ENCODE results near the gene SLC25A30. TPM values are rescaled to one million over a fixed set of nuclear protein-coding genes. Genes with fewer than 3 reads are reported as not detected.

Gene SLC25A30
- total RNA-seq, 5 donors from 2014 or later (not counting 1 experiment from before 2014, with no cell fraction given), result 19.5 to 25.9 (median 24.2) TPM

GRCh38 chr13:45454204-45454603 lies 36.0 kb upstream of the SLC25A30 start:
- Mint-ChIP-seq H3K27ac (no peak overlapping the region), H3K36me3 (peaks cover 5% of the 10 kb centered on the region), H3K27me3 (peaks cover 0 to 7% of the 10 kb centered on the region in 2 donors), H3K4me1 (peaks cover 0 to 2% (median 0%) of the 10 kb centered on the region in 3 donors), H3K9me3 (peaks cover 5 to 7% (median 6%) of the 10 kb centered on the region in 3 donors), H3K4me3 (no peak overlapping the region)
- 81% methylated on average over 7 of the region's 7 CpGs for WGBS (ENCODE audit: insufficient coverage)
- Histone ChIP-seq H3K27ac (ENCODE audit: low read length) (no peak overlapping the region), H3K4me3 (ENCODE audit: control insufficient read depth in 1 of 2, extremely low read depth in 1 of 2, low read length in 1 of 2) (no peak overlapping the region), H3K4me1 (ENCODE audit: control insufficient read depth in 1 of 2, extremely low read depth in 1 of 2, insufficient read depth in 2 of 2, low read length in 2 of 2) (no peaks in the 10 kb centered on the region), H3K9me3 (no peaks in the 10 kb centered on the region), H3K27me3 (replicated peaks in 1 of 2; ENCODE audit: control insufficient read depth in 2 of 2, extremely low read depth in 1 of 2, insufficient read depth in 2 of 2, low read length in 1 of 2) (peaks cover 0 to 19% of the 10 kb centered on the region in 2 experiments), H3K36me3 (ENCODE audit: control insufficient read depth in 2 of 2, extremely low read depth in 1 of 2, insufficient read depth in 1 of 2, low read length in 1 of 2) (no peaks in the 10 kb centered on the region)
- no peak for DNase-seq
- POLR2A ChIA-PET, result no interaction called here
- no peak for ATAC-seq (replicated peaks in 1 of 4)
- CTCF ChIA-PET, result no interaction called here

DNA sequence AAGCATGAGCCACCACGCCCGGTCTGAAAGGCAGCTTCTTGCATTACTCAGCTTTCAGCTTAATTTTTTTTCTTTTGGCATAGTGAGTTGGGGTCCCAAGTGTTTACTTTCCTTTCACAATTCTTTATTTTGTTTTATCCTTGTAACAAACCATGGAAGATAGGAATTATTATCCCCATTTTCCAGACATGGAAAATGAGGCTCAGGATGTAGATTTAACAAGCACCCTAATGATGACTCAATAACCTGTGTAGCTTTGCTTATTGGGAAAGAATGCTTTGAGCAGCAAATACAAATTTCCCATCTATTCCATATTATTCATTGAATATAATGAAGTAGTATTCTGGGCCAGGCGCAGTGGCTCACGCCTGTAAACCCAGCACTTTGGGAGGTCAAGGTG lies 33.1 kb upstream of the SLC25A30 start:
- Histone ChIP-seq H3K27me3 (replicated peaks in 1 of 2; ENCODE audit: control insufficient read depth in 2 of 2, extremely low read depth in 1 of 2, insufficient read depth in 2 of 2, low read length in 1 of 2) (peaks cover 0 to 22% of the 10 kb centered on the region in 2 experiments), H3K27ac (ENCODE audit: low read length) (no peak overlapping the region), H3K4me1 (ENCODE audit: control insufficient read depth in 1 of 2, extremely low read depth in 1 of 2, insufficient read depth in 2 of 2, low read length in 2 of 2) (no peaks in the 10 kb centered on the region), H3K4me3 (ENCODE audit: control insufficient read depth in 1 of 2, extremely low read depth in 1 of 2, low read length in 1 of 2) (no peak overlapping the region), H3K36me3 (ENCODE audit: control insufficient read depth in 2 of 2, extremely low read depth in 1 of 2, insufficient read depth in 1 of 2, low read length in 1 of 2) (no peaks in the 10 kb centered on the region), H3K9me3 (no peaks in the 10 kb centered on the region)
- ChIA-PET POLR2A (interaction anchor here (0.6 to 0.7 kb wide), 2 partner anchors 25 to 606 kb away, joined by 3 read pairs; no protein-coding TSS in a partner anchor), CTCF (no interaction called here)
- no peaks in the 10 kb centered on the region for H3K36me3 Mint-ChIP-seq
- DNase-seq (no peak), ATAC-seq (replicated peaks in 1 of 4) (no peak)
- H3K27me3 Mint-ChIP-seq, result peaks cover 0 to 7% of the 10 kb centered on the region in 2 donors
- no peaks in the 10 kb centered on the region for H3K9me3 Mint-ChIP-seq
- H3K4me3 Mint-ChIP-seq, result no peak overlapping the region
- peaks cover 0 to 2% (median 0%) of the 10 kb centered on the region in 3 donors for H3K4me1 Mint-ChIP-seq
- no peak overlapping the region for H3K27ac Mint-ChIP-seq
- no CpG with 5 or more reads among the region's 4 CpGs for WGBS (ENCODE audit: insufficient coverage)

DNA sequence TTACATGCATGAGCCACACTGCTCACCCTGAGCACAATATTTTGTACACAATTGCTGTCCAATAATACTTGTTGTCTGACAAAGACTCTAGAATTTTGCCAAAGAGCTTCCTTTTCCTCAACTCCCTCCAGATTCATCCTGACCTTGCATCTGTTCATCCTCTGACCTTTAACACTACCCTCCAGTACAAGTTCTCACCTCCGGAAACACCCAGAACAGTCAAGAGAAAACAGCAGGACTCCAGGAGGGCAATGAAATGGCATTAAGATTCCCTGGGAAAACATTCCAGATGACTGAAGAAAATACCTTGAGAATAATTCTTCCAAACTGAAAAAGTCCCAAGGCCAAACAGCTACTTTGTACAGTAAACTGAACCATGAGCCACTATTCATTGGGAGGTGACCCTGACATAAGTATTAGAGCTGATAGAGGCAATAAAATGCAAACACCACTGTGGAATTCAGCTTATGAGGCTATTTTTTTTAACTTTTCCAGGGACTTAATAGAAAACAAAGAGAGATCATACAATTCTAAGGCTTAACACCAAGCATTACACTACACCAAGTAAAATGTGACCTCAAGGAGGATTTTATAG lies 30.9 kb upstream of the SLC25A30 start:
- Histone ChIP-seq H3K27me3 (replicated peaks in 1 of 2; ENCODE audit: control insufficient read depth in 2 of 2, extremely low read depth in 1 of 2, insufficient read depth in 2 of 2, low read length in 1 of 2) (peaks cover 0 to 19% of the 10 kb centered on the region in 2 experiments), H3K36me3 (ENCODE audit: control insufficient read depth in 2 of 2, extremely low read depth in 1 of 2, insufficient read depth in 1 of 2, low read length in 1 of 2) (no peaks in the 10 kb centered on the region), H3K9me3 (no peaks in the 10 kb centered on the region), H3K4me3 (ENCODE audit: control insufficient read depth in 1 of 2, extremely low read depth in 1 of 2, low read length in 1 of 2) (no peak overlapping the region), H3K27ac (ENCODE audit: low read length) (no peak overlapping the region), H3K4me1 (ENCODE audit: control insufficient read depth in 1 of 2, extremely low read depth in 1 of 2, insufficient read depth in 2 of 2, low read length in 2 of 2) (no peaks in the 10 kb centered on the region)
- Mint-ChIP-seq H3K36me3 (no peaks in the 10 kb centered on the region), H3K4me3 (no peak overlapping the region), H3K27me3 (peaks cover 0 to 4% of the 10 kb centered on the region in 2 donors), H3K27ac (no peak overlapping the region), H3K4me1 (no peaks in the 10 kb centered on the region), H3K9me3 (no peaks in the 10 kb centered on the region)
- ATAC-seq (replicated peaks in 1 of 4) (no peak), DNase-seq (no peak)
- ChIA-PET CTCF (interaction anchor here in 1 of 2 donors (0.5 kb wide), 1 partner anchor 77 kb away, joined by 3 read pairs; no protein-coding TSS in a partner anchor), POLR2A (interaction anchor here in 1 of 2 donors (0.6 kb wide), 2 partner anchors 112 to 558 kb away, joined by 3 to 4 read pairs; no protein-coding TSS in a partner anchor)
- no CpG with 5 or more reads among the region's 1 CpG for WGBS (ENCODE audit: insufficient coverage)

DNA sequence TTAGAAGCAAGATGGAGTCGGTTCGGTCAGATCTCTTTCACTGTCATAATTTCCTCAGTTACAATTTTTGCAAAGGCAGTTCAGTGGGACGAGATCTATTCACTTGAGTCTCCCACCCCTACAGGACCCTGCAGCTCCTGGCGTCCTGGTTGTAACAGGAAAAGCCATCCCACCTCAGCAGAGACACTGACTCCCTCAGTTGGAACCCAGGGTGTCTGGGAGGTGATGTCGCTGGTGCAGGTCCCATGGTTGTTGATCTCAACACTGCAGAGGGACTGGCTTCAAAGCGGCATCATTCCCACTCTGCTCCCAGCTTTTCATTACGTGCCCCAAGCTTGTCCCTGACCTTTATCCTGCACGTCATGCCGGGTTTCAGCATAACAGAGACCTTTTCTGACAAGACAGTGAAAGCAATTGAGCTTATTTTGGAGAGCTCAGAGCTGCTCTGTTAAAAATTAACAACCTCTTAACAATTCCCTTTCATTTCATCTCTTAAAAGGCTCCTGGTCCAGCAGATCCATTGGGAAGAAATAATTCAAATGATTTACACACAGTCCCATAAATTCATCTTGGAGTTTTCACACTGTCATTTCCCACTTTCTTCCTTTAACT lies 29.0 kb upstream of the SLC25A30 start:
- H3K36me3 ChIP-seq (ENCODE audit: control insufficient read depth in 2 of 2, extremely low read depth in 1 of 2, insufficient read depth in 1 of 2, low read length in 1 of 2), result no peaks in the 10 kb centered on the region
- WGBS (ENCODE audit: insufficient coverage), result 92% methylated on average over 2 of the region's 9 CpGs
- H3K4me3 Mint-ChIP-seq, result no peak overlapping the region
- ChIA-PET CTCF (interaction anchor here in 1 of 2 donors (0.6 kb wide), 2 partner anchors 402 to 793 kb away, joined by 3 to 5 read pairs; no protein-coding TSS in a partner anchor), POLR2A (no interaction called here)
- peaks cover 0 to 1% (median under 1%) of the 10 kb centered on the region in 3 donors for H3K4me1 Mint-ChIP-seq
- H3K27me3 Mint-ChIP-seq, result no peaks in the 10 kb centered on the region
- no peak for ATAC-seq (replicated peaks in 1 of 4)
- DNase-seq, result no peak
- no peak overlapping the region for H3K27ac Mint-ChIP-seq
- H3K36me3 Mint-ChIP-seq, result no peaks in the 10 kb centered on the region
- H3K27me3 ChIP-seq (replicated peaks in 1 of 2; ENCODE audit: control insufficient read depth in 2 of 2, extremely low read depth in 1 of 2, insufficient read depth in 2 of 2, low read length in 1 of 2), result peaks cover 0 to 11% of the 10 kb centered on the region in 2 experiments
- no peak overlapping the region for H3K4me3 ChIP-seq (ENCODE audit: control insufficient read depth in 1 of 2, extremely low read depth in 1 of 2, low read length in 1 of 2)
- no peaks in the 10 kb centered on the region for H3K9me3 ChIP-seq
- H3K27ac ChIP-seq (ENCODE audit: low read length), result no peak overlapping the region
- H3K9me3 Mint-ChIP-seq, result no peaks in the 10 kb centered on the region
- no peaks in the 10 kb centered on the region for H3K4me1 ChIP-seq (ENCODE audit: control insufficient read depth in 1 of 2, extremely low read depth in 1 of 2, insufficient read depth in 2 of 2, low read length in 2 of 2)

DNA sequence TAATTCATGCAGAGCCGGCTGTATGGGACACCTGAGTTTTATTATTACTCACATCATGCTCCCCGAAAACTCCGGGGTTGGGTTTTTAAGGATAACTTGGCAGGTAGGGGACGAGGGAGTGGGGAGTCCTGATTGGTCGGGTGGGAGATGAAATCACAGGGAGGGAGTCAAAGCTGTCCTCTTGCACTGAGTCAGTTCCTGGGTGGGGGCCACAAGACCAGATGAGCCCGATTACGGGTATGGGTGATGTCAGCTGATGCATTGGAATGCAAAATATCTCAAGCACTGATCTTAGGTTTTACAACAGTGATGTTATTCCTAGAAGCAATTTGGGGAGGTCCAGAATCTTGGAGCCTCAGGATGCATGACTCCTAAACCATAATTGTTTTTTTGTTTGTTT lies 28.0 kb upstream of the SLC25A30 start:
- Mint-ChIP-seq H3K27ac (no peak overlapping the region), H3K36me3 (no peaks in the 10 kb centered on the region), H3K4me3 (no peak overlapping the region), H3K27me3 (no peaks in the 10 kb centered on the region), H3K4me1 (peaks cover 9% of the 10 kb centered on the region in 3 donors), H3K9me3 (no peaks in the 10 kb centered on the region)
- ATAC-seq (replicated peaks in 1 of 4) (no peak), DNase-seq (no peak)
- Histone ChIP-seq H3K4me1 (ENCODE audit: control insufficient read depth in 1 of 2, extremely low read depth in 1 of 2, insufficient read depth in 2 of 2, low read length in 2 of 2) (peaks cover 0 to 2% of the 10 kb centered on the region in 2 experiments), H3K36me3 (ENCODE audit: control insufficient read depth in 2 of 2, extremely low read depth in 1 of 2, insufficient read depth in 1 of 2, low read length in 1 of 2) (no peaks in the 10 kb centered on the region), H3K9me3 (no peaks in the 10 kb centered on the region), H3K27ac (ENCODE audit: low read length) (no peak overlapping the region), H3K4me3 (ENCODE audit: control insufficient read depth in 1 of 2, extremely low read depth in 1 of 2, low read length in 1 of 2) (no peak overlapping the region), H3K27me3 (replicated peaks in 1 of 2; ENCODE audit: control insufficient read depth in 2 of 2, extremely low read depth in 1 of 2, insufficient read depth in 2 of 2, low read length in 1 of 2) (peaks cover 0 to 11% of the 10 kb centered on the region in 2 experiments)
- CTCF ChIA-PET, result no interaction called here
- 67% methylated on average over 1 of the region's 7 CpGs for WGBS (ENCODE audit: insufficient coverage)
- POLR2A ChIA-PET, result no interaction called here

DNA sequence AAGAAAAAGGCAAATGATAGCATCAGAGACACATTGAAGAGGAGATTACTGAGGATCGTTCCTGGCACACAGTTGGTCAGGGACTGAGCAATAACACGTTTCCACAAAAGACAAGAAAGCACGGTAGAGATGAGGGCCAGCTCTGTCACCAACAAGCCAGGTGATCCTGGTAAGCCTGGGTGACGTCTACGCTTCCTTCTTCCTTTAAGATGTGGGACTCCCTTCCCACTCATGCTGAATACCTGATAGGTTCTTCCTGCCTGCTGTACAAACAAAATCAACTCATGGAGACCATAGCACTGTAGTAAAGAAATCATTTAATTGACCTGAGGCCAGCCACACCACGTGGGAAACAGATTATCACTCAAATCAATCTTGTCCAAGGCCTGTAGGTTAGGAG lies 26.9 kb upstream of the SLC25A30 start:
- H3K27ac Mint-ChIP-seq, result no peak overlapping the region

More for the DNA sequence above, 26.9 kb upstream of the SLC25A30 start:
- DNase-seq (no peak), ATAC-seq (replicated peaks in 1 of 4) (no peak)
- no peak overlapping the region for H3K27ac ChIP-seq (ENCODE audit: low read length)
- peaks cover 0 to 5% of the 10 kb centered on the region in 2 experiments for H3K27me3 ChIP-seq (replicated peaks in 1 of 2; ENCODE audit: control insufficient read depth in 2 of 2, extremely low read depth in 1 of 2, insufficient read depth in 2 of 2, low read length in 1 of 2)
- POLR2A ChIA-PET, result no interaction called here
- H3K27me3 Mint-ChIP-seq, result no peaks in the 10 kb centered on the region
- peaks cover 9 to 11% (median 9%) of the 10 kb centered on the region in 3 donors for H3K4me1 Mint-ChIP-seq
- WGBS (ENCODE audit: insufficient coverage), result 86% methylated on average over 4 of the region's 6 CpGs
- CTCF ChIA-PET, result interaction anchor here in 1 of 2 donors (0.6 kb wide), 1 partner anchor 15 kb away, joined by 4 read pairs; no protein-coding TSS in a partner anchor
- no peaks in the 10 kb centered on the region for H3K36me3 Mint-ChIP-seq
- H3K4me1 ChIP-seq (ENCODE audit: control insufficient read depth in 1 of 2, extremely low read depth in 1 of 2, insufficient read depth in 2 of 2, low read length in 2 of 2), result peaks cover 0 to 2% of the 10 kb centered on the region in 2 experiments
- H3K9me3 Mint-ChIP-seq, result no peaks in the 10 kb centered on the region
- H3K4me3 ChIP-seq (ENCODE audit: control insufficient read depth in 1 of 2, extremely low read depth in 1 of 2, low read length in 1 of 2), result no peak overlapping the region
- no peaks in the 10 kb centered on the region for H3K36me3 ChIP-seq (ENCODE audit: control insufficient read depth in 2 of 2, extremely low read depth in 1 of 2, insufficient read depth in 1 of 2, low read length in 1 of 2)
- no peaks in the 10 kb centered on the region for H3K9me3 ChIP-seq
- no peak overlapping the region for H3K4me3 Mint-ChIP-seq
